HTR-8/SVneo (cell line): ENCODE data around the gene ACTMAP.
"Not testable (repeated sequence)": the region's sequence is repeated elsewhere in the genome, so short reads cannot be mapped to it uniquely, and the experiment has no call there.

Experiments
- DNase-seq: peaks from one replicate; pipeline ENCODE4 v3.0.0; 2011; ENCODE audit warnings: low spot score, mixed read lengths; ENCODE audit not compliant: insufficient read length
- FAIRE-seq: peaks from 2 replicates; lab custom pipeline; 2011; peaks lifted over from hg19 to GRCh38; lab: Jason Lieb, UNC

The ACTMAP gene

GRCh38 chr19:40747536-40747935, 2.7 kb downstream of the ACTMAP start:
- DNase-seq, result no peak
- FAIRE-seq, result no peak

GRCh38 chr19:40745402-40745780, 4.9 kb downstream of the ACTMAP start:
- FAIRE-seq (no peak), DNase-seq (no peak)

DNA sequence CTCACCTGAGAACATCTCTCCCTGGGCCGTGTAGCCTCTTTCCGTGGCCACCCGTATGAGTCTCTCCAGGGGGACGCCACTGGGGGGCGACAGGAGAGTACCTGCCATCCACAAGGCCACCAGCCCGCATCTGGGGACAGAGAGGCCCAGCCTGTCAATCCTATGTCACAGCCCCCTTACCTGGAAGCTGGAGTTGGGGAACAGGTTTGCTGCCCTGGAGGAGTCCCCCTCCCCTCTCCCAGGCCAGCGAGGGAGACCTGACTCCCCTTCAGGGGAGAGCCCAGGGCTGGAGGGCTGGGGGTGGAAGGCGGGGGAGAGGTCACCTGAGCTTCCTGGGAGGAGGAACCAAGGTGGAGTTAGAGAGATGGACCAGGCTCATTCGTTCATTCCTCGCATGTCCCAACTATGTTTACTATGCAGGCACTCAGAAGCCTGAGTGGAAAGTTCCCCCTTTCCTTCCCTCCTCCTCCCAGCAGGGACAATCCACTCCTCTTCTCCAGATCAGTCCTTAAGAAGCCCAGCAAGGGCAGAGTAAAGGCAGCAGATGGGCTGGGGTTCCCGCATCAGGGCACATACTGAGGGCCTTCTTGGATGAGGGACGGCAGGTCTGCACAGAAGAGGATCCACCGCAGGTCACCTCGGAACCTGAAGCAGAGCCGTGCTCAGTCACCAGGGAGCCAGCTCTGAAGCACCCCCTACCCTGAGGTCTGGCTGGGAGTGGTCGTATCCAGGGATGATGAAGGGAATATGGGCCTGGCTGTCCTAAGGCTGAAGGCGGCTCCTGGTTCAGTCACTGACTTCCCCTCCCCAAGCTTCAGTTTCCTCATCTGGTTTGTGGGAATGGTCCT, 5.5 kb downstream of the ACTMAP start:
- FAIRE-seq (no peak), DNase-seq (no peak)

DNA sequence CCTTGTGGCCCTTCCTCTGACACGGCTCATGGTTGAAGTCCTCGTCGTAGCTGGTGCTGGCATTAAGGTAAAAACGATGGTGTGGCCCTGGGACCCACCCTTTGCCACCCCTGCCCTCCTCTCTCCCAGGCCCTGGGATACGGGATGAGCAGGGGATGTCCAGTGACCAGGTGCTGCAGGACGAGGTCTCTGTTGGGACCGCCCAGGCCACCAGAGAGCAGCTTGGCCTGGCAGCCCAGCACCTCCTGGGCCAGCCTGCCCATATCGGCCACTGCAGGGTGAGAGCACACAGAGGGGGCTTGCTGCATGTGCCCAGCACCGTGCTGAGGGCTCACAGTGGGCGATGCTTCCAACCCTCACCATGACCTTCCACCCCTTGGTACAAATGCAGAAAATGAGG, 6.4 kb downstream of the ACTMAP start:
- FAIRE-seq, result no peak
- no peak for DNase-seq

- FAIRE-seq, result no peak
- DNase-seq, result no peak
These were observed 7.4 kb downstream of the ACTMAP start for GRCh38 chr19:40742886-40743285.

GRCh38 chr19:40742477-40742876, 7.8 kb downstream of the ACTMAP start:
- DNase-seq, result no peak
- no peak for FAIRE-seq

- FAIRE-seq (no peak), DNase-seq (no peak)
These were observed 8.5 kb downstream of the ACTMAP start for GRCh38 chr19:40741527-40742390.

DNA sequence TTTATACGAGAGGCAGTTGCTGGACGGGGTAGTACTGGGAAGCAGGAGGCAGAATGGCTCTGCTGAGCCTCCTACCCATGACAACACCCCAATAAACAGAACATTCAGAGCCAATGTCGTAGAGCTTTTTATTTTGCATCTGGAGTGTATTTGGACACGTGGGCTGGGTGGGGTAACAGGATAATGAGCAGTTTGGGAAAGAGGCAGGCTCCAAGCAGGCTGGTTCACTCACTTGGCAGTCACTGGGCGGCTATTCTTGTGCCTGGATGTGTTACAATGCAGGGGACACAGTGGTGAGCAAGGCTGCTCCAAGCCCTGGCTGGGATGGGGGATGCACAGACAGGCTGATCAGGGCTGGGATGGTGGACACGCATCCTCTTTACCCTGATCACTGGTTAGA, 9.5 kb downstream of the ACTMAP start:
- DNase-seq (no peak), FAIRE-seq (no peak)

GRCh38 chr19:40739871-40740703, 10.2 kb downstream of the ACTMAP start:
- DNase-seq (no peak), FAIRE-seq (no peak)

- no peak for DNase-seq
- FAIRE-seq, result no peak
These were observed 11.0 kb downstream of the ACTMAP start for GRCh38 chr19:40739030-40739839.

- FAIRE-seq, result no peak
- DNase-seq, result no peak
These were observed 13.1 kb downstream of the ACTMAP start for GRCh38 chr19:40737102-40737644.

GRCh38 chr19:40736661-40737060, 13.6 kb downstream of the ACTMAP start:
- FAIRE-seq (no peak), DNase-seq (no peak)

DNA sequence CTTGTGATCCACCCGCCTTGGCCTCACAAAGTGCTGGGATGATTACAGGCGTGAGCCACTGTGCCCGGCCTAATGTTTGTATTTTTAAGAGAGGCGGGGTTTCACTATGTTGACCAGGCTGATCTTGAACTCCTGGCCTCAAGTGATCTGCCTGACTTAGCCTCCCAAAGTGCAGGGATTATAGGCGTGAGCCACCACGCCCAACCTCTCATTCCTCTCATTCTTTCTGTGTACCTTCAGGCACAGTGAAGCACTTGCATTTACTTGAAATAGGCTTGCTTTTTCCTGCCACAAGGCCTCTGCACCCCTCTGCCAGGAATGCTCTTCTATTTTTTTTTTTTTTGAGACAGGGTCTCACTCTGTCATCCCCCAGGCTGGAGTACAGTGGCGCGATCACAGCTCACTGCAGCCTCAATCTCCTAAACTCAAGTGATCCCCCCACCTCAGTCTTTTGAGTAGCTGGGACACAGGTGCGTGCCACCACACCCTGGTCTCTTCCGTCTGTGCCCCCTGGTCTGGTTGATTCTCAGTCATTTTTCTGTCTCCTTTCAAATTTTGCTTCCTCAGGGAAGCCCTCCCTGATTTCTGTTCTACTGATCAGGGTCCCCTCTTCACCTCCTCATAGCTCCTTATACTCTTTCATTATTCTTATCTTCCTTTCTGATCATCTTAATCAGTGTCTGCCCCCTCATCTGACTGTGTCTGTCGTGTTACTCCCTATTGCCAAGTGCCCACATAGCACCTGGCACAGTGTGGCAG, 15.1 kb downstream of the ACTMAP start:
- no peak for FAIRE-seq
- DNase-seq, result no peak

GRCh38 chr19:40733149-40733548, 17.1 kb downstream of the ACTMAP start:
- FAIRE-seq (no peak), DNase-seq (no peak)

- DNase-seq, FAIRE-seq: not testable (repeated sequence)
These were observed 18.0 kb downstream of the ACTMAP start for GRCh38 chr19:40732304-40732703.

GRCh38 chr19:40730065-40730464, 20.2 kb downstream of the ACTMAP start:
- DNase-seq, FAIRE-seq: not testable (repeated sequence)

DNA sequence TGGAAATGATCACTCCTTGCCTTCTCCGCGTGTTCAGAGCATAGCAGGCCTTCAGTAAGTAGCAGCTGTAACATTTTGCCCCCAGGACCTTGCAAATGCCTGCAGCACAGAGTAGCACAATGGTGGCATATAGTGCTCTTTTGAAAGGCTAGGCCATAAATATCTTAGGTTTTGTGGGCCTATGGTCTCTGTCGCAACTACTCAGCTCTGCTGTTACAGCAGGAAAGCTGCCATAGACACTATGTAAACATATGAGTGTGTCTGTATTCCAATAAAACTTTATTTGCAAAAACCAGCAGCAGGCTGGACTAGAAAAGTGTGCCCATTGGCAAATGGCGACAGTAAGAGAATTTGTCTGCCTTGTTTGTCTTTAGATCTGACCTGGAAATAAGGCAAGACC, 24.0 kb downstream of the ACTMAP start:
- no peak for FAIRE-seq
- no peak for DNase-seq

- FAIRE-seq, result no peak
- DNase-seq, result no peak
These were observed 25.4 kb downstream of the ACTMAP start for GRCh38 chr19:40724855-40725254.

GRCh38 chr19:40724315-40724714, 26.0 kb downstream of the ACTMAP start:
- no peak for DNase-seq
- FAIRE-seq, result no peak
